ENCODE results near the gene CSRNP3.

CSRNP3 gene

DNA sequence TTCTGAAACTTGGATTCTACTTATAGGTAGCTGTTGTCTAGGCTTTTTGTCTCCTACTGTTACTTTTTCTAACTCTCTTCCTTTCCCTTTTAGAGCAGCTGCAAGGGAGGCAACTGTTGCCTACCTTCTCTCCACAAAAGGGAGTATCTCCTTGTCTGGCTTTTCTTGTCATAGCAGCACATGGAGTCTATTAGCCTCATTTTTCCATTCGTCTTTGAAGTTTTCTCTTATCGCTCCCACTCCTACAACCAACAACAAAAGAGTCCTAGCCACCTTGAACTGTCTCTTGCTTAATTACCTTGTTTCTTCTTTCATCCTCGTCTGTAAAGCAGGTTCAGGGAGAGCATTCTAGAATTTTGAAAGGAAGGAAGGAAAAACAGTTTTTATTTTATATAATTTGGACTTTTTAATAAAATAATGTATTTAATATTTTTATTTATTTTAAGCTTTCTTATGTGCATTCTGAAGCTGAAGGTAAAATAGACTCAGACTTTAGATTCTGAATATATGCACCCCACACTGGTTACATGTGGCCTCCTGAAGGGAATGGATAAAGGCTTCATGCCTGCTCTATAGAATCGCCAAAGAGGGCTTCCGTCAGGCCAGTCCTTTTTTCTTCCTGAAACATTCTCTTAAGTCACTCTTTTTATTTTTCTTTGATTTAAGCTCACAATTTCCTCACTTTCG is 154.4 kb downstream of the CSRNP3 start:
- Histone ChIP-seq H3K27ac (no peak overlapping the region), H3K36me3 (no peaks in the 10 kb centered on the region), H3K9ac (no peak overlapping the region), H3K4me1 (peaks cover 6% of the 10 kb centered on the region), H4K20me1 (no peaks in the 10 kb centered on the region), H3K27me3 (no peaks in the 10 kb centered on the region), H3K4me3 (no peak overlapping the region), H3K9me3 (no peaks in the 10 kb centered on the region), H3K4me2 (no peak overlapping the region)
- TF ChIP-seq Cebpa-rat (IDR thresholded peaks at IDR 0.05) = no peak

DNA sequence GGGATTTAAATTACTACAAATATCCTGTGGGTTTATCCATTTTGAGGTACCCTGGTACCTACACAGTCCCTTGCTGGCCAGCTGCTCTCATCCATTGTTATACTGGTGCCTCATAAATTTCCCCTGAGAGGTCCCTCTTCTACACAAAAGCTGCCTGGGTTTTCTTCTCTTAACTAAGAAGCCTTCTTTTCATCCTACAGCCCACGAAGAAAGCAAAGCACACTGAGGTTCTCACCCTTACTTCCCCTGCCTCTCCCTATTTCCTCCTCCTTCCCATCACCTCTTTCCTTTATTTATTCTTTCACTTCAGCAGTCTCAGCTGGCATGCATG is 154.9 kb downstream of the CSRNP3 start:
- no peak for TF ChIP-seq Cebpa-rat (IDR thresholded peaks at IDR 0.05)
- no peaks in the 10 kb centered on the region for H4K20me1 ChIP-seq
- H3K27ac ChIP-seq = no peak overlapping the region

DNA sequence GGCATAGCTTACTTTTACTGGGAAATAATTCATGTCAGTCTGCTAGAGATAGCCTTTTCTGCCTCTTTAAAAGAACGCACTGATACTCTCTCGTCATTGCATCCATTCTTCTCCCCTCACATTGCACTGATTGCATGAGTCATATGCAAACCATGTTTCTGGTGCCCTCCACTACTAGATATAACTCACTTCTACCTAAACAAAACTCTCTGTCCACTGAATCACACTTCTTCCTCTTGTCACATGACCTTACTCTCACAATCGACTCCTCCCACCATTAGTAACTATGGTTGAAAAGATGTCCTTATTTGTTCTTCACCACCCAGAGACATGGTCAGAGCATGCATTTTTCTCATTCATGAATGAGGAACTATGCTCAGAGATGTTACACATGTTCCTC is 158.0 kb downstream of the CSRNP3 start:
- Histone ChIP-seq H3K36me3 (no peaks in the 10 kb centered on the region), H3K4me1 (peaks cover 6% of the 10 kb centered on the region), H3K27me3 (no peaks in the 10 kb centered on the region), H4K20me1 (no peaks in the 10 kb centered on the region), H3K27ac (no peak overlapping the region), H3K9ac (no peak overlapping the region), H3K4me3 (no peak overlapping the region), H3K9me3 (no peaks in the 10 kb centered on the region), H3K4me2 (no peak overlapping the region)
- no peak for TF ChIP-seq Cebpa-rat (IDR thresholded peaks at IDR 0.05)

More for the DNA sequence above, 154.9 kb downstream of the CSRNP3 start:
- no peak overlapping the region for H3K4me3 ChIP-seq
- no peak overlapping the region for H3K9ac ChIP-seq
- no peak overlapping the region for H3K4me2 ChIP-seq
- H3K9me3 ChIP-seq = no peaks in the 10 kb centered on the region
- H3K27me3 ChIP-seq = no peaks in the 10 kb centered on the region
- no peaks in the 10 kb centered on the region for H3K36me3 ChIP-seq
- H3K4me1 ChIP-seq = peaks cover 6% of the 10 kb centered on the region

GRCh38 chr2:165629776-165630175 is 160.3 kb downstream of the CSRNP3 start:
- TF ChIP-seq Cebpa-rat (IDR thresholded peaks at IDR 0.05) = no peak
- H3K4me2 ChIP-seq = no peak overlapping the region
- H3K36me3 ChIP-seq = no peaks in the 10 kb centered on the region
- H3K4me3 ChIP-seq = no peak overlapping the region
- H3K9me3 ChIP-seq = no peaks in the 10 kb centered on the region
- H3K27me3 ChIP-seq = no peaks in the 10 kb centered on the region
- H3K27ac ChIP-seq = no peak overlapping the region
- no peaks in the 10 kb centered on the region for H4K20me1 ChIP-seq
- H3K4me1 ChIP-seq = no peaks in the 10 kb centered on the region
- H3K9ac ChIP-seq = no peak overlapping the region

GRCh38 chr2:165630236-165630635 is 160.7 kb downstream of the CSRNP3 start:
- Histone ChIP-seq H3K36me3 (no peaks in the 10 kb centered on the region), H4K20me1 (no peaks in the 10 kb centered on the region), H3K4me2 (no peak overlapping the region), H3K4me3 (no peak overlapping the region), H3K4me1 (no peaks in the 10 kb centered on the region), H3K27me3 (no peaks in the 10 kb centered on the region), H3K9me3 (no peaks in the 10 kb centered on the region), H3K9ac (no peak overlapping the region), H3K27ac (no peak overlapping the region)
- TF ChIP-seq Cebpa-rat (IDR thresholded peaks at IDR 0.05) = no peak

DNA sequence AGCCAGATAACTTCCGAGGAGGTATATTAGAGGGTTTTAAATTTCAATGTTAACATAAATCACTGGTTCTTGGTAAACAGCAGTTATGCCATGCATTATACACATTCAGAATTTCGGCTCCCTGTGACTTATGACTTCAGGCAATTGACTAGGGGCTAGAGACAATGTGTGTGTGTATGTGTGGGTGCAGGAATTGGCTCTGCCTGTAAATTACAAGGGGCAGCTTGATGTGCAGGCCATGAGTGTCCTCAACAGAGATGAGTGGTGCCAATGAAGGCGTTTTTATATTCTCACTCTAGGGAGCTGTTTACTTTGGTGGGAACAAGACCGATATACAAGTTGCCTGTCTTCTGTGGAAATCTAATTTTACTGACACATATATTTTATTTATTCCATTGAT is 161.6 kb downstream of the CSRNP3 start:
- Histone ChIP-seq H3K27ac (no peak overlapping the region), H3K27me3 (no peaks in the 10 kb centered on the region), H3K4me1 (no peaks in the 10 kb centered on the region), H3K36me3 (no peaks in the 10 kb centered on the region), H4K20me1 (no peaks in the 10 kb centered on the region), H3K4me2 (no peak overlapping the region), H3K9ac (no peak overlapping the region), H3K4me3 (no peak overlapping the region), H3K9me3 (no peaks in the 10 kb centered on the region)
- no peak for TF ChIP-seq Cebpa-rat (IDR thresholded peaks at IDR 0.05)

DNA sequence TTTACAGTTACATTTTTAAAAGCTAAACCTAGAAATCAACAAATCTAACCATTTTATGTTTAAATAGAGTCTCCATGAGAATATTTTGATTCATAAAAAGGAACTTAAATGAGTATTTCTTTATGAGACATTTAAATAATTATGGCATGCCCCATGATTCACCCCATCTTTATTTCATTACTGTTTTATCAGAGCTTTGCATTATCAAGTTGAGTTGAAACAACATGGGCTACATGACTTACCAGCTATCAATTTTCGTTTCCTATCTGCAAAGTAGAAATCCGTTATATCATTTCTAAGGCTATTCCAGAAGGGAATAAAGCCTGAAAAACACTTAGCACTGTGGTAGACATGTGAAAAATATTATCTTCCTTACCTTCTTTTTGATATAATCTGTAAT is 163.1 kb downstream of the CSRNP3 start:
- H3K4me1 ChIP-seq = no peaks in the 10 kb centered on the region
- no peak overlapping the region for H3K27ac ChIP-seq
- TF ChIP-seq Cebpa-rat (IDR thresholded peaks at IDR 0.05) = no peak
- no peaks in the 10 kb centered on the region for H4K20me1 ChIP-seq
- no peaks in the 10 kb centered on the region for H3K9me3 ChIP-seq
- H3K4me2 ChIP-seq = no peak overlapping the region
- no peak overlapping the region for H3K9ac ChIP-seq
- no peaks in the 10 kb centered on the region for H3K36me3 ChIP-seq
- no peaks in the 10 kb centered on the region for H3K27me3 ChIP-seq
- H3K4me3 ChIP-seq = no peak overlapping the region

- Histone ChIP-seq H3K9me3 (no peaks in the 10 kb centered on the region), H3K4me2 (no peak overlapping the region), H3K27ac (no peak overlapping the region), H3K4me3 (no peak overlapping the region), H3K9ac (no peak overlapping the region), H3K4me1 (no peaks in the 10 kb centered on the region), H3K36me3 (no peaks in the 10 kb centered on the region), H3K27me3 (no peaks in the 10 kb centered on the region), H4K20me1 (no peaks in the 10 kb centered on the region)
- no peak for TF ChIP-seq Cebpa-rat (IDR thresholded peaks at IDR 0.05)
These were observed 163.9 kb downstream of the CSRNP3 start for GRCh38 chr2:165633431-165633830.

DNA sequence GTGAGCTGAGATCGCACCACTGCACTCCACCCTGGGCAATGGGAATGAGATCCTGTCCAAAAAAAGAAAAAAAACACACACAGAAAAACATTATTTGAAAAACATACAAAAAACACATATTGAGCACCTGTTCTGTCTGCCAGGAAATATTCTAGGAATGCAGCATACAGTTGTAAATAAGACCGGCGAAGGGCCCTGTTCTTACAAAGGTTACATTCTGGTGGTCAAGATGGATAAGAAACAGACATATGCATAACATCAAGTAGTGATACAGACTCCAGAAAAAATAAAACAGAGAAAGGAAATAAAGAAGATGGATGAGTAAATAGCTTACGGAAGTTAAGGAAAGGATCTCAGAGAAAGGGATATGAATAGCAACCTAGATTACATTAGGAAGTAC is 164.8 kb downstream of the CSRNP3 start:
- Histone ChIP-seq H3K27me3 (no peaks in the 10 kb centered on the region), H3K9me3 (no peaks in the 10 kb centered on the region), H3K4me1 (no peaks in the 10 kb centered on the region), H3K9ac (no peak overlapping the region), H3K4me3 (no peak overlapping the region), H4K20me1 (no peaks in the 10 kb centered on the region), H3K36me3 (no peaks in the 10 kb centered on the region), H3K27ac (no peak overlapping the region), H3K4me2 (no peak overlapping the region)
- TF ChIP-seq Cebpa-rat (IDR thresholded peaks at IDR 0.05) = no peak

DNA sequence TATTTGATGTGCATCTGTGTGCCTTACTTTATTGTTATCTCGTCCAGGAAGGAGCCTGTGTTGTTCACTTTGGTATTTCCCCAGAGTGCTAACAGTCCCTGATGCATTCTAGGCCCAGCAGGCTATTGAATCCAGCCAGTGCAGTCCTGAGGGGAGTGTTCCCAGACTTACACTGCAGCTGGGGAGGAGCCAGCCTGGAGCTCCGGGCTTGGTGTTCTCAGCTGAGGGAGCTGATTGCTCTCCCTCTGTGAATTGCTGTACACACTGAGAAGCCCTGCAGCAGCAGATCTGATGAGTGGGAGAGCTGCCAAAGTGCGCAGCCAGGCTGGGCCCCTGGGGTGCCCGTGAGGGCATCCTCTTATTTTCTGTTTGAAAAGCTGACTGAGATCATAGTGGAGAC is 165.4 kb downstream of the CSRNP3 start:
- no peaks in the 10 kb centered on the region for H3K4me1 ChIP-seq
- H3K27me3 ChIP-seq = no peaks in the 10 kb centered on the region
- no peaks in the 10 kb centered on the region for H3K9me3 ChIP-seq
- no peak overlapping the region for H3K4me3 ChIP-seq
- H3K27ac ChIP-seq = no peak overlapping the region
- no peaks in the 10 kb centered on the region for H3K36me3 ChIP-seq
- H3K4me2 ChIP-seq = no peak overlapping the region
- no peak overlapping the region for H3K9ac ChIP-seq
- H4K20me1 ChIP-seq = no peaks in the 10 kb centered on the region
- no peak for TF ChIP-seq Cebpa-rat (IDR thresholded peaks at IDR 0.05)

DNA sequence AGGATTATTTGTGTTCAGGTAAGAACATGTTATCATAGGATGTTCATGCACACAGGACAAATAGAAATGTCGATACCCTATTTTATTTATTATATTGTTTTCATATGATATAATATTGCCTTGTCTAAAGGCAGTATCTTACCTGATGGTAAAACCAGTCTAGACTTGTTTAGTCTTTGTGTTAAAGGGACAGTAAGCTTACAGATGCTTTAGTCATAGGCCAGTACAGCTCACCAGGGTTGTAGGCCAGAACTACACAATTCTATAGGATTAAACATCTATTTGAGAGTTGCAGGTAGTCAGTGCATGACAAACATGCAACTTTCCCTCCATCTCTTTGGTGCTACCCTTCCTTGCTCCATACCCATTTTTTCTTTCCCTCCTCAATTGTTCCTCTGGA is 166.0 kb downstream of the CSRNP3 start:
- no peak for TF ChIP-seq Cebpa-rat (IDR thresholded peaks at IDR 0.05)
- Histone ChIP-seq H3K9me3 (no peaks in the 10 kb centered on the region), H4K20me1 (no peaks in the 10 kb centered on the region), H3K27me3 (no peaks in the 10 kb centered on the region), H3K36me3 (no peaks in the 10 kb centered on the region), H3K4me1 (no peaks in the 10 kb centered on the region), H3K4me3 (no peak overlapping the region), H3K9ac (no peak overlapping the region), H3K27ac (no peak overlapping the region), H3K4me2 (no peak overlapping the region)

Measured in BLaER1 (cell line).